GM12878 (cell line): ENCODE measurements around the gene KAZN. TPM values are rescaled to one million over a fixed set of nuclear protein-coding genes. Genes with fewer than 3 reads are reported as not detected.

Experiments used
- ATAC-seq: fragments of 200-7000 bp; cut with Tn5 transposase; 3 replicates; pipeline ENCODE4 v1.9.1; 2020; ENCODE audit warnings: mild to moderate bottlenecking, moderate library complexity
- BruUV-seq: library from RNA; stranded (reverse); fragments of 400-500 nt; replicated peaks from 2 replicates; lab custom pipeline; 2021; lab: Mats Ljungman, UMichigan
- CTCF ChIA-PET: fragments of 300-600 bp; sonication (Branson Sonifier 250); formaldehyde crosslinking; extraction: SDS; loops from one replicate; lab custom pipeline; 2021; ENCODE audit warnings: inconsistent platforms; lab: Yijun Ruan, JAX
- POLR2A ChIA-PET: fragments of 350-600 bp; formaldehyde crosslinking; extraction: SDS; loops from one replicate; lab custom pipeline; 2021; ENCODE audit warnings: inconsistent platforms; lab: Charles Lee
- RAD21 ChIA-PET: fragments of 300-600 bp; sonication (Branson Sonifier 250); formaldehyde crosslinking; loops from one replicate; lab custom pipeline; 2023; ENCODE audit warnings: antibody characterized with exemption; ENCODE audit not compliant: unreplicated experiment; lab: Charles Lee
- SMC1A ChIA-PET: fragments of 300-600 bp; sonication (Branson Sonifier 250); formaldehyde crosslinking; loops from one replicate; lab custom pipeline; 2023; ENCODE audit not compliant: unreplicated experiment, uncharacterized antibody; lab: Charles Lee
- DNase-seq: peaks from one replicate; pipeline ENCODE4 v3.0.0-alpha.2; 2011; ENCODE audit warnings: low read depth, low spot score
- FAIRE-seq: peaks from 3 replicates; lab custom pipeline; 2011; peaks lifted over from hg19 to GRCh38; lab: Jason Lieb, UNC
- H2AFZ ChIP-seq: 2 replicates; pipeline ENCODE4 v1.6.0; 2011; ENCODE audit warnings: low read depth, low read length, control low read depth; ENCODE audit not compliant: control insufficient read depth
- H3K27ac ChIP-seq: 2 replicates; pipeline ENCODE4 v1.5.1; 2011; ENCODE audit warnings: control low read depth; ENCODE audit not compliant: control insufficient read depth, insufficient read depth
- H3K27me3 ChIP-seq, 2 experiments: replicated peaks in 1 of 2; 2 replicates each; pipeline versions ENCODE4 v1.6.0 to v1.6.1; 2011; ENCODE audit warnings: low read length in 1 of 2; ENCODE audit not compliant: control insufficient read depth in 2 of 2, insufficient read depth in 2 of 2
- H3K36me3 ChIP-seq, 2 experiments: 2 replicates each; pipeline ENCODE4 v1.5.1; 2011; ENCODE audit warnings: low read length in 1 of 2; ENCODE audit not compliant: control insufficient read depth in 2 of 2, insufficient read depth in 2 of 2
- H3K4me1 ChIP-seq: 2 replicates; pipeline ENCODE4 v1.6.1; 2011; ENCODE audit warnings: mild to moderate bottlenecking, low read length, moderate library complexity, mixed read lengths; ENCODE audit not compliant: control insufficient read depth, insufficient read depth
- H3K4me2 ChIP-seq: 2 replicates; pipeline ENCODE4 v1.6.0; 2011; ENCODE audit warnings: control low read depth; ENCODE audit not compliant: control insufficient read depth, insufficient read depth
- H3K4me3 ChIP-seq: fragments of 200-600 bp; sonication (generic); 2 replicates; pipeline ENCODE4 v1.5.1; 2016
- H3K79me2 ChIP-seq: 2 replicates; pipeline ENCODE4 v1.6.0; 2011; ENCODE audit warnings: low read length; ENCODE audit not compliant: control insufficient read depth, insufficient read depth
- H3K9ac ChIP-seq: 2 replicates; pipeline ENCODE4 v1.8.0; 2011; ENCODE audit warnings: low read length, control low read depth, mixed read lengths; ENCODE audit not compliant: control insufficient read depth, insufficient read depth
- H3K9me3 ChIP-seq: replicated peaks from 3 replicates; pipeline ENCODE4 v1.5.1; 2011; ENCODE audit warnings: mild to moderate bottlenecking, low read length; ENCODE audit not compliant: control insufficient read depth, insufficient read depth
- H4K20me1 ChIP-seq: 2 replicates; pipeline ENCODE4 v1.6.0; 2011; ENCODE audit not compliant: control insufficient read depth, insufficient read depth
- GABPA ChIP-seq: IDR thresholded peaks from 2 replicates; pipeline ENCODE4 v1.6.1; 2014; ENCODE audit warnings: antibody characterized with exemption, low read depth, mild to moderate bottlenecking, inconsistent platforms
- NKRF ChIP-seq: fragments of 450-650 bp; conservative IDR thresholded peaks from 2 replicates; pipeline ENCODE4 v1.6.1; 2017; ENCODE audit warnings: mild to moderate bottlenecking, moderate library complexity
- POLR2A ChIP-seq: IDR thresholded peaks from 2 replicates; pipeline ENCODE4 v1.6.1; 2011; ENCODE audit warnings: low read depth, mild to moderate bottlenecking, low read length
- SMC3 ChIP-seq: IDR thresholded peaks from 2 replicates; pipeline ENCODE4 v1.6.1; 2011; ENCODE audit warnings: low read length, improper control_type of control experiment, borderline replicate concordance
- WGBS: methylation state at CpG from one replicate; pipeline ENCODE4 v1.1.6; 2016; ENCODE audit warnings: low lambda C conversion rate; ENCODE audit not compliant: insufficient replicate concordance, insufficient coverage; ENCODE audit errors: missing lambda C conversion rate; 5-methylcytosine and 5-hydroxymethylcytosine counted together
- in situ Hi-C: fragments of 300-500 bp; cut with MboI; formaldehyde crosslinking; loops from 9 replicates; pipeline ENCODE4 v1.14.3; 2018; ENCODE audit warnings: mixed read lengths
- intact Hi-C: fragments of 100-400 bp; cut with micrococcal nuclease; formaldehyde crosslinking; loops from one replicate; pipeline ENCODE4 v1.14.2; 2022; ENCODE audit not compliant: unreplicated experiment
- polyA plus RNA-seq, 11 experiments: library from polyadenylated mRNA; depleted of rRNA in 4 of 11; unstranded in 6 of 11; stranded (reverse) in 5 of 11; fragments of >200 nt; fragmentation: Nextera tagmentation in 4 of 11; fragmentation: Illumina TruSeq in 1 of 11; extraction: Ambion mirVana in 4 of 11; extraction: Trizol in 1 of 11; gene quantifications; 1 replicate in 1 of 11; 2 replicates in 10 of 11; pipeline versions ENCODE4 v1.2.1 to v1.2.3, GENCODE V29; 2011 to 2016; ENCODE audit warnings: inconsistent platforms in 2 of 11, missing spikeins in 2 of 11, low read depth in 1 of 11
- total RNA-seq, 4 experiments: library from RNA; depleted of rRNA in 3 of 4; stranded (reverse); fragments of >200 nt in 3 of 4; fragmentation: Illumina TruSeq in 1 of 4; extraction: Trizol in 1 of 4; gene quantifications; 2 replicates each; pipeline versions ENCODE4 v1.2.1 to v1.2.3, GENCODE V29; 2013 to 2021

The KAZN gene
- total and polyA plus RNA-seq, 10 of the 15 experiments (the other 5 are each of a cell fraction or from before 2014, with no cell fraction given), result 0.72 to 4.0 (median 1.2) TPM

- DNase-seq, result no peak
- peaks cover 10 to 16% of the 10 kb centered on the region in 2 experiments; a peak in 3 of 4 replicates for H3K27me3 ChIP-seq
Observed at GRCh38 chr1:15148475-15148874, 550.0 kb downstream of the KAZN start.

More at GRCh38 chr1:15148475-15148874, 550.0 kb downstream of the KAZN start:
- Histone ChIP-seq H3K79me2 (no peaks in the 10 kb centered on the region), H3K9ac (no peak overlapping the region), H3K9me3 (no peaks in the 10 kb centered on the region; the same call in 2 of the 3 replicates), H3K4me3 (no peak overlapping the region), H2AFZ (no peak overlapping the region), H3K4me2 (no peak overlapping the region), H3K27ac (no peak overlapping the region), H3K4me1 (peaks cover 6% of the 10 kb centered on the region), H4K20me1 (no peaks in the 10 kb centered on the region), H3K36me3 (no peaks in the 10 kb centered on the region)
- in situ Hi-C loops, result no loop called here
- BruUV-seq, result no TSS peak
- ChIA-PET POLR2A (no interaction called here), RAD21 (interaction anchor here (2.6 kb wide), 1 partner anchor 20 kb away, joined by 10 read pairs; no protein-coding TSS in a partner anchor), SMC1A (interaction anchor here (0.7 to 1.2 kb wide), 3 partner anchors 20 to 123 kb away, joined by 3 to 4 read pairs (median 3); no protein-coding TSS in a partner anchor), CTCF (interaction anchor here (0.6 kb wide), 1 partner anchor 283 kb away, joined by 3 read pairs; no protein-coding TSS in a partner anchor)
- intact Hi-C loops, result no loop called here
- no peak for TF ChIP-seq GABPA
- TF ChIP-seq POLR2A, result no peak
- TF ChIP-seq NKRF, result no peak
- no peak for TF ChIP-seq SMC3
- no peak for ATAC-seq
- WGBS, result 63% methylated on average over 9 of the region's 9 CpGs
- no peak for FAIRE-seq
